ENCODE measurements around the gene TSHB.

TSHB gene

GRCh38 chr1:115060501-115060900, 30.9 kb downstream of the TSHB start:
- DNase-seq (ENCODE audit: low spot score), result no peak

GRCh38 chr1:115062542-115063004, 32.9 kb downstream of the TSHB start:
- no peak for DNase-seq (ENCODE audit: low spot score)

DNA sequence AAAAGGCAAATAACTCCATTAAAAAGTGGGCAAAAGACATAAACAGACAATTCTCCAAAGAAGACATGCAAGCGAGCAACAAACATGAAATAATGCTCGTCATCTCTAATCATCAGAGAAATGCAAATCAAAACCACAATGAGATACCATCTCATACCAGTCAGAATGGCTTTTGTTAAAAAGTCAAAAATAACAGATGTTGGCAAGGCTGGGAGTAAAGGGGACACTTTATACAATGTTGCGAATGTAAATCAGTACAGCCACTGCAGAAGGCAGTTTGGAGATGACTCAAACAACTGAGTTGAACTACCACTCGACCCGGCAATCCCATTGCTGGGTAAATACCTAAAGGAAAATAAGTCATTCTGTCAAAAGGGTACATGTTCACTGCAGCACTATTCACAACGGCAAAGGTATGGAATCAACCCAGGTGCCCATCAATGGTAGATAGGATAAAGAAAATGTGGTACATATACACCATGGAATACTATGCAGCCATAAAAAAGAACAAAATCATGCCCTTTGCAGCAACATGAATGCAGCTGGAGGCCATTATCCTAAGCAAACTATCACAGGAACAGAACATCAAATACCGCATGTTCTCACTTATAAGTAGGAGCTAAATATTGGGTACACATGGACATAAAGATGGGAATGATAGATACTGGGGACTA, 33.7 kb downstream of the TSHB start:
- DNase-seq (ENCODE audit: low spot score), result no peak

DNA sequence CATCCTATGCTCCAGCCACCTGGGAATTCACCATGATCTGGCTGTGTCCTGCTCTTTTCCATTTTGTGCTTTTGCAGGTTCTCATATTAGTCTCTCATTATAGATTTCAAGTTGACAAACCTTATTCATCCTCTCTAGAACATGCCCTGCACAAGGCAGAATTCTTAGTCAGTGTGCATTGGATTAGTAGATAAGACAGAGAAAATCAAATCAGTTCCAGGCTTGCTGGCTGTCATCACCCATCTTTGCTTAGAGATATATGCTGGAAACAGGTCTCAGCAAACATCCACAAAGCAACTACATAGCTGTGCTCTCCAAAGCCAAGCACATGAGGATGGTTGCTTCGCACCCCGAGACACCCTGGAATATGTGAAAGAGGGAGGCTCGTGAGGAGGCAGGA, 34.8 kb downstream of the TSHB start:
- no peak for DNase-seq (ENCODE audit: low spot score)

- DNase-seq (ENCODE audit: low spot score), result no peak
Observed at GRCh38 chr1:115065021-115065420, 35.4 kb downstream of the TSHB start.

DNA sequence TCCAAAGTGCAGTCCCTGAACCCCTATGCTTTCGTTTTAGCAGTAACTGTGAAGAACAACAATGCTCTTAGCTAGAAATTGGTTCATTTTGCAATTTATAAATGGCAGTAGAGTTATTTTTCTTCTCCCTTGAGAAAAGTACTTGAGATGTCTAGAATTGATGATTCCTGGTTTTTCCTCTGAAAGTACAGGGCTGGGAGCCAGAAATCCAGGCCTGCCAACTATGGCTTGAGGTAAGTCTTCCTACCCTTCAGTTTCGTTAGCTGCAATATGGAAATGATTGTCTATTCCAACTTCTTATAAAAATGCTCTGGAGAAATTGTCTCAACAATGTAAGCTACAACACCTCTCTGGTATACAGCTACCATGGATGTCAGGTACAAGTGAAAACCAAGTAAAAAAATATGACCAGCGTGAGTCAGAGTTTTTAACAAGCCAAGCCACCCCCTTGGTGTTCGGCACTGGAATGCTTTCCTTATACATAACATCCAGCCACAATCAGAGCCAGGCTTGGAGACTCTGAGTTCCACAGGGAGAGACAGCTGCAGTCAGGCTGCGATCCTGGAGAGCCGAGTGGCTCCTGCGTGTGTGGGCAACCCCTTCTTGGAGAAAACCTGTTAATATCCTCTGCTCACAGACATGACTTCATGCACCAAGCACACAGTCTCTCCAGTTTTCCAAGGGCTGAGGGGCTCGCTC, 37.7 kb downstream of the TSHB start:
- peak; percentile 69 for DNase-seq (ENCODE audit: low spot score)

DNA sequence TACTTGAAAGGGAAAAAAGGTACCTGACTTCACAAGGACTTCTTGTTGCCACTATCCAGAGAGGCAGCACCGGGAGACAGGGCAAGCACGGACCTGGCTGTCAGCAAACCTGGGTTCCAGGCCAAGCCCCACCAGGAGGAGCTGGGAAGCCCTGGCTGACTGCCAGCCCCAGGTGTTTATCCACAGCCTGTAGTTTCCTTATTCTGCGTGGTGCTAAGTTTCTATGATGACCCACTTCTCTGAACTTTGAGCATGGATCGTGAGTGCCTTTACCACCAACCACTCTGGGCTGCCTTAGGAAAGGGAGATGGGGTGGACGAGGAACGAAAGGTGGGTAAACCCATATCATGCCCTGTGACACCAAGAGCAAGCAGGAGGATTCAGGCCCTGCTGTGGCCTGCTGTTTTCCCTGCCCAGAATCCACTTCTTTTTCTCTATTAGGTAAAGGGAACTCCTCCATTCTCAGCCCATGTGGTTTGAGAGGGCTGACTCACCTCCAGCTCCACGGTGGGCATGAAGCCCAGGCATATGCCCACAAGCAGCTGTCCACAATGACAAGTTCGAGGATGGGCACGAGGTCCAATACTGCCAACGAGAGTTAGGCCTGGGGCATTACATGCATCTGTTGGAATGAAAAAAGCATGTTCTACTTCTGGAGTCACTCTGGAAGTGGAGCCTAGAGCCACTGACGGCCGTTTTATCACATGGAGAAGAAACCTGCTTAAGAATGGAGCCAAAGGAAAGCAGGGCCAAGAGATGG, 39.4 kb downstream of the TSHB start:
- DNase-seq (ENCODE audit: low spot score), result peak; percentile 55

- DNase-seq (ENCODE audit: low spot score), result no peak
Observed at GRCh38 chr1:115069659-115070308, 40.2 kb downstream of the TSHB start.

DNA sequence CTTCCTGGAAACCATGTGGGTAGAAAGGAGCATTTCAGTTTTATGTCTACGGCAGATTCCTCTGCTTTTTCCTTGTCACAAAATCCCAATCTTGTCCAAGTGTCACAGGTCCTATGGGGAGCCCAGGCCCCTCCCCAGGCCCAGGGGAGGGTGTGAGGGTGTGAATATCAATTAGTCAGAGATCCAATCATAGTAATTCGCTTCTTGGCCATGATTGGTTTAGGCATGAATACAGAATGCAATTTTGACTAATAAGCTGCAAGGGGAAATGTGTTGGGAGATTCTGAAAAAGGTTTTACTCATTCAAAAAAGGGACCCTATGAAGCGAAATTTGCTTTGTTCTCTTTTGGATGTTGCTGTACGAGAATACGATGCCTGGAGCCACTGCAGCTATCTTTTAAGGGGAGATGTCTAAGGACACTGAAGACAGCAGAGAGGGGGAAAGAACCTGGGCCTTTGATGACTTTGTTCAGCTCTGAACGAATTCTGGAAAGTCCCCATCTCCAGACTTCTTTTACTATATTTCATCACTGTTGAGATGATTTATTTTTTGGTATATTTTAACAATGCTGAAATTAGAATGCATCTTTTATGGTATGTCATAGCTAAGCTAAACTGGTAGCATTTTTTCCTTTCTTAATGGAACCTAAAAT, 41.5 kb downstream of the TSHB start:
- no peak for DNase-seq (ENCODE audit: low spot score)

DNA sequence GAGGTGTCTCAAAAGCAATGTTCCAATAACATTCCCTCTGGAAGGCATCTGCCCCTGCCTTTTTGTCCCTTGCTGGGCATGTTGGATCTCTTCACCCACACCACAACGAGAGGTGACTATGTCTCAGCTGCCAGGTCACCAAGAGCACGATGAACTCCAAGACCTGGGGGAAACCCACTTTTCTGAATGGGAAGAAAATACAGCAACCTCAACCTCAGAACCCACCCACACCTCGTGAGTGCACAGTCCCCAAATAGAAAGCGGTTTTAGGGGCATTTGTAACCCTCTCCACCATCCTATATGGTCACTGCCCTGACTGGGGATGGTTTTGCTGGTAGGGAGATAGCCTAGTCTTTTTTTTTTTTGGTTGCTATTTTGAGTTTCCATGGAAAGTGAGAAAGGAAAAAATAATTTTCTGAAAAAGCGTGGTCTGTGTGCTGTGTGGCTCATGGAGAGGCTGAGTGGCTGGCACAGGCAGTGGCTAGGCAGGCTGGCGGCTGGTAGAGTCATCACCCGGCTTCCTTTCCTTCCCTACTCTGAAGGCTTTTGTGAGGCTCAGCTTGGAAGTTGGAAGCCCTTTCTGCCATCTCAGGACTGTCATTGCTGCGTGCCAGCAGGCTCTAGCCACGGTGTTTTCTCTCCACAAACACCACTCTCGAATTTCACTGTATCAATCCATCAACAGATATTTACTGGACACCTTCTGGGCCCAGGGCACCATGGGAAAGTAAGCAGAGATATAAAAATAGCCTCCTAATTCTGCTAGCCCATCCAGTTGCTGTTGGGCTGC, 43.9 kb downstream of the TSHB start:
- DNase-seq (ENCODE audit: low spot score), result no peak

DNA sequence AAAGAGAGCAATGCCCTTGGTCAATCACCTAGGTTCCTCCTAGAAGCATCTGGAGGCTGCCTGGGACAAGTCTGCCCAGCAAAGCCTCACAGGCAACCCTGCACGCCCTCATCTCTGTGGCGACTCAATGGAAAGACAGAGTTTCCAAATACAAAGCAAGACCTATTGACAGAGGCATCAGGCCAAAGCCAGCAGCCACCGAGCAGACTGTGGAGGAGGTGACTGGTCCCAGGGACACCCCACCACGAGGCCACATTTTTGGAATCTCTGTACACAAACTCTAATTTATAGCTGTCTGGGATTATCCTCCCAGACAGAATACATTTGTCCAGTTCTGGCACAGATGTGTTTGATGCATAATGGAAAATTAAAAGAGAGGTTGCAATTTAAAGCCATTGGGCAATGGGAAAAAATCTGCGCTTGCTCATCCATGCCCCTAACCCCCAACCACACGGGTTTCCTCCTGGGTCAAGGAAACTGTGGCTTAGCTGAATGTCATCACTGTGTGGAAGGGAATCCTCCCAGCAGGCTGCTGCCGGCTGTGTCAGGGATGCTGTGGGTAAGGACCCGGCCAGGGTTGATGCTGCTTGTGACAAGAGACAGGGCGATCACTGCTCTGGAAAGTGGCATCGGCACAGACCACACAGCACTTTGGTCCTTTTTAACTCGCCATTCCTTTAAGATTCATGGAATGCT, 45.4 kb downstream of the TSHB start:
- peak; percentile 53 for DNase-seq (ENCODE audit: low spot score)

- DNase-seq (ENCODE audit: low spot score), result peak; percentile 49
Observed at GRCh38 chr1:115076384-115076915, 46.8 kb downstream of the TSHB start.

DNA sequence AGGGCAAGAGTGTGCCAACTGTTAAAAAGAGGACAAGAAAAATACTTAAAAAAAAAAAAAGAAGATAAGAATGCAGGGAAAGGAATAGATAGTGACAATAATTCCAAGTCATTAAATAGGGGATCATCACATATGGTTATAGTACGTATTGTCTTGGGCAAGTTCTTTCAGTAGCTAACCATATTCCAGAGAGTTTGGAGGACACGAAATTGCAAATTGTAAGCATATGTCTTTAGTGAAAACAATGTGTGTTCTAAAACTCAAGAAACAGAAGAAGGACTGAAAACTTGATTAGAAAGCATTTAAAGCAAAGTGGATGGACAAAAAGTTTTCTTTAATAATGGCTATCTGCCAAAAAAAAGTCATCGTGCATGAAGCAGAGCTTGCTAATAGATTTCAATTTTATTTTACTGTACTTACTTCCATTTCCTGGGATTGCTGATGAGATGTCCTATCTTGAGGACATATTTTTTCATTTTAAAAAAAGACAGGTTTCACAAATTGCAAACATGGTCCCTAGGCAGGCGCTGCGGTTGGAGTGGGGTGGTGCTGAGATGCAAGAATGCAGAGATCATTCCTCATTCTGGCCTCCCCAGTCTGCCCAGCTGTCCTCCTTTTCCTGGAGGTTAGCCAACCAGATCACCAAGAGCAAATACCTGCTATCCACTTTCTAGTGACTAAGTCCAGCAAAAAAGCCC, 47.8 kb downstream of the TSHB start:
- peak; percentile 63 for DNase-seq (ENCODE audit: low spot score)

GRCh38 chr1:115077984-115078330, 48.3 kb downstream of the TSHB start:
- DNase-seq (ENCODE audit: low spot score), result no peak

GRCh38 chr1:115078708-115079107, 49.1 kb downstream of the TSHB start:
- DNase-seq (ENCODE audit: low spot score), result no peak

GRCh38 chr1:115082949-115083348, 53.3 kb downstream of the TSHB start:
- DNase-seq (ENCODE audit: low spot score), result no peak
